Measurements from ENCODE around the gene IFFO2.
A peak's percentile ranks its signal among the peaks of the same experiment; 100 is the strongest.

IFFO2 gene

DNA sequence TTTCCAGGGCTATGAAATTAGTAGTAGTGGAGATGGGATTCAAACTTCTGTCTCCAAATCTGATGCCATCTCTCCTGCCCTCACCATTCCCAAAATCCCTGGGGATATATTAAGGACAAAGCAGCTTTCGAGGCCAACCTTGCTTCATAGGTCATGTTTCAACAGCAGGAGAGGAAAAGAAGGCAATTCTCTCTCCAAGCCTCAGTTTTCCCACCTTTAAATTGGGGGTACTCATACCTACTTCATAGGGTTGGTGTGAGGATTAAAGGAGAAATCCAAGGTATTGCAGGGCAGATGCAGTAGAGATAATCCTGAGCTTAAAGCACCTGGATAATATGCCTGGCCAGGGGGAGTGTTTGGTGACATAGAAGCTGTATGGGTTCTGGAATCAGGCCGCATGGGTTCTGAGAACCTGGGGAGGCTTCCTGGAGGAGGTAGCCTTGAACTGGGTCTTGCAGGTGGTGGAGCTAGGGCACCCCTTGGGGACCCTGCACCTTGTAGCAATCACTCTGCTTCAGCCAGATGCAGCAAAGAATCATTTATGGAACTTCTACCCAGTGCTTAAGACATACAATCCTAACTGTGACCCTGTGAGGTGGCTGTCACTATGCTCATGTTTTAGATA is 10.7 kb upstream of the IFFO2 start:
- WGBS (ENCODE audit: extremely low coverage, insufficient coverage, insufficient read length), result no CpG with 5 or more reads among the region's 2 CpGs
- Histone ChIP-seq H3K79me1 (ENCODE audit: low read length) (no peaks in the 10 kb centered on the region), H3K14ac (ENCODE audit: low read length) (no peak overlapping the region), H2BK12ac (ENCODE audit: low read length) (no peak overlapping the region), H3K23ac (ENCODE audit: low read length) (no peak overlapping the region), H4K8ac (ENCODE audit: low read depth, low read length) (no peak overlapping the region), H3K4ac (ENCODE audit: low read depth, low read length) (no peak overlapping the region), H2AK5ac (ENCODE audit: low read length) (no peak overlapping the region), H2AFZ (ENCODE audit: insufficient read depth, low read length, poor library complexity) (no peak overlapping the region), H4K91ac (ENCODE audit: low read depth, low read length) (no peak overlapping the region), H3K18ac (ENCODE audit: low read length) (no peak overlapping the region), H2BK120ac (ENCODE audit: insufficient read depth, low read length, poor library complexity) (no peak overlapping the region), H3K27ac (ENCODE audit: low read depth, low read length) (no peak overlapping the region), H3K9me3 (ENCODE audit: insufficient read depth, low read depth, low read length) (no peaks in the 10 kb centered on the region), H2BK5ac (ENCODE audit: low read depth, low read length, poor library complexity) (no peak overlapping the region), H3K4me3 (ENCODE audit: low read depth, low read length) (no peak overlapping the region), H3K4me2 (ENCODE audit: low read length) (no peak overlapping the region), H3K9ac (ENCODE audit: low read length) (no peak overlapping the region), H4K12ac (ENCODE audit: low read depth, low read length) (no peak overlapping the region), H3K79me2 (ENCODE audit: control insufficient read depth, insufficient read depth, low read length, poor library complexity) (no peaks in the 10 kb centered on the region), H3K27me3 (ENCODE audit: insufficient read depth, low read length) (no peaks in the 10 kb centered on the region), H3K4me1 (ENCODE audit: control insufficient read depth in 1 of 2, insufficient read depth in 2 of 2, low read length in 2 of 2) (peaks cover 10 to 13% of the 10 kb centered on the region in 2 experiments), H3K36me3 (ENCODE audit: control insufficient read depth in 1 of 2, insufficient read depth in 2 of 2, low read length in 2 of 2) (no peaks in the 10 kb centered on the region)
- no peak for DNase-seq

DNA sequence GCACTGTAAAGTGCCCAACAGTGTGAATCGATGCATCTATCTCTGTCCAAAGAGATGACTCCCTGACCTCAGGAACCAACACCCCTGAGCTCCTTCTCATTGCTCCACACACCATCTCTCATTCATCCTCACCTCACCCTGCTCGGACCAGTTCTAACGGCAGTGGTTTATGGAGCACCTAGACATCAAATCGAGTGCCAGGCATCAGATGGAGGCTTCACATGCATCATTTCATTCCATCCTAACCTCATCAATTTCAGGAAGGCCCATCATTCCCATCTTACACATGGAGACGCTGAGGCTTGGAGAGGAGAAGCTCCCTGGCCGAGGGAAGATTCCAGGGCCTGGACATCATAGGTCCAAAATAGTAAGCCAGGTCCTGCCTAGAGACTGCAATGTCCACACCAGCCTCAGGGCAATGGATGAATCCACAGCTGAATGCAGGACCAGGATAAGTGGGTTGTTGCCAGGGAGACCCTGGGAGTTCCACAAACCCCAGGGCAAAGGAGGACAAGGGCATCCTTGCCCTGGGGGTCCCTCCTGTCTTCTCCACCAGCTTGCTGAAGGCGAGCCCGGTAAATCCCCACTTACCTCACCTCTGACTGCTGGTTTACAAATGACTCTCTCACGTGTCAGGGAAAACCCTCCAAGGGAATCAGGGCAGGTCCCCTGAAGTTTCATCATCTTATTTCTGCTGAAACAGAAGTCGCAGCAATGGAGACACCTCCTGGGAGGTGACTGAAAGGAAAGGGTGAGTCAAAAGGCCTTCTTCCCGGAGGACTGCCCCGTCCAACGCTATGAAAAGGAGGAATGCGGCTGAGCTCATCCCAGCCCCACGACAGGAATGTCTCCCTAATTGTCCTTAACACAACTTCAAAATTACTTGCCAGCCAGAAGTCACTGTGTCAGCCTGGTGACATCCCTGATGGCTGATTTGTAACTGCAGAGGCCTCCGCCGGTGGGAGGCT is 9.0 kb upstream of the IFFO2 start:
- H3K9ac ChIP-seq (ENCODE audit: low read length), result no peak overlapping the region
- no peak overlapping the region for H2BK5ac ChIP-seq (ENCODE audit: low read depth, low read length, poor library complexity)
- no peak overlapping the region for H4K8ac ChIP-seq (ENCODE audit: low read depth, low read length)
- no peak overlapping the region for H3K4me3 ChIP-seq (ENCODE audit: low read depth, low read length)
- no peak overlapping the region for H3K18ac ChIP-seq (ENCODE audit: low read length)
- H3K4me1 ChIP-seq (ENCODE audit: control insufficient read depth in 1 of 2, insufficient read depth in 2 of 2, low read length in 2 of 2), result peaks cover 10 to 13% of the 10 kb centered on the region in 2 experiments
- no peak overlapping the region for H2BK12ac ChIP-seq (ENCODE audit: low read length)
- no peak overlapping the region for H3K4ac ChIP-seq (ENCODE audit: low read depth, low read length)
- H3K79me2 ChIP-seq (ENCODE audit: control insufficient read depth, insufficient read depth, low read length, poor library complexity), result no peaks in the 10 kb centered on the region
- no peak overlapping the region for H3K14ac ChIP-seq (ENCODE audit: low read length)
- no peaks in the 10 kb centered on the region for H3K36me3 ChIP-seq (ENCODE audit: control insufficient read depth in 1 of 2, insufficient read depth in 2 of 2, low read length in 2 of 2)
- no peak overlapping the region for H2BK120ac ChIP-seq (ENCODE audit: insufficient read depth, low read length, poor library complexity)
- H3K27me3 ChIP-seq (ENCODE audit: insufficient read depth, low read length), result no peaks in the 10 kb centered on the region
- H3K27ac ChIP-seq (ENCODE audit: low read depth, low read length), result no peak overlapping the region
- H4K12ac ChIP-seq (ENCODE audit: low read depth, low read length), result no peak overlapping the region
- H4K91ac ChIP-seq (ENCODE audit: low read depth, low read length), result no peak overlapping the region
- peak; percentile 92 to 98 for DNase-seq
- no peaks in the 10 kb centered on the region for H3K79me1 ChIP-seq (ENCODE audit: low read length)
- WGBS (ENCODE audit: extremely low coverage, insufficient coverage, insufficient read length), result no CpG with 5 or more reads among the region's 17 CpGs
- H2AK5ac ChIP-seq (ENCODE audit: low read length), result no peak overlapping the region
- H3K23ac ChIP-seq (ENCODE audit: low read length), result no peak overlapping the region
- H3K9me3 ChIP-seq (ENCODE audit: insufficient read depth, low read depth, low read length), result no peaks in the 10 kb centered on the region
- H2AFZ ChIP-seq (ENCODE audit: insufficient read depth, low read length, poor library complexity), result no peak overlapping the region
- no peak overlapping the region for H3K4me2 ChIP-seq (ENCODE audit: low read length)

DNA sequence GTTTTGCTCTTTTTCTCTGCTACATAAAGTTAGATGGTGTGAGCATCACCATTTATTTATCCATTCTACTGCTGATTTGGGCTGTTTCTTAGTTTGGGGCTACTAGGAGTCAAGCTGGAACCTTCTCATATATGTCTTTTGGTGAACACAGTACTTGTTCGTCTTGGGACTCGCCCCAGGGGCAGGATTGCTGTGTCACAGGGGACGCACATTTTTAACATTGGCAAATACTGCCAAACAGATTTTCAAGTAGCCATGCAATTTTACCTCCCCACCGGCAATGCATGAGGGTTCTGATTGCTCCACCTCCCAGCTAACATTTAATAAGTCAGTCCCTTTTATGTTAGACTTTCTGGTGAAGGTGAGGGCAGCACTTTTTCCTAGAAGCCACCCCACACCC is 7.5 kb upstream of the IFFO2 start:
- H4K8ac ChIP-seq (ENCODE audit: low read depth, low read length), result no peak overlapping the region
- no peak overlapping the region for H2BK120ac ChIP-seq (ENCODE audit: insufficient read depth, low read length, poor library complexity)
- H3K79me1 ChIP-seq (ENCODE audit: low read length), result no peaks in the 10 kb centered on the region
- DNase-seq, result no peak
- no peak overlapping the region for H3K4ac ChIP-seq (ENCODE audit: low read depth, low read length)
- WGBS (ENCODE audit: extremely low coverage, insufficient coverage, insufficient read length), result no CpG with 5 or more reads among the region's 4 CpGs
- H3K79me2 ChIP-seq (ENCODE audit: control insufficient read depth, insufficient read depth, low read length, poor library complexity), result no peaks in the 10 kb centered on the region
- no peak overlapping the region for H3K23ac ChIP-seq (ENCODE audit: low read length)
- no peaks in the 10 kb centered on the region for H3K9me3 ChIP-seq (ENCODE audit: insufficient read depth, low read depth, low read length)
- H2AFZ ChIP-seq (ENCODE audit: insufficient read depth, low read length, poor library complexity), result no peak overlapping the region
- H2AK5ac ChIP-seq (ENCODE audit: low read length), result no peak overlapping the region
- no peak overlapping the region for H2BK12ac ChIP-seq (ENCODE audit: low read length)
- no peak overlapping the region for H3K14ac ChIP-seq (ENCODE audit: low read length)
- no peak overlapping the region for H2BK5ac ChIP-seq (ENCODE audit: low read depth, low read length, poor library complexity)
- no peak overlapping the region for H4K91ac ChIP-seq (ENCODE audit: low read depth, low read length)
- H3K27ac ChIP-seq (ENCODE audit: low read depth, low read length), result no peak overlapping the region
- no peak overlapping the region for H3K4me2 ChIP-seq (ENCODE audit: low read length)
- no peaks in the 10 kb centered on the region for H3K36me3 ChIP-seq (ENCODE audit: control insufficient read depth in 1 of 2, insufficient read depth in 2 of 2, low read length in 2 of 2)
- no peaks in the 10 kb centered on the region for H3K27me3 ChIP-seq (ENCODE audit: insufficient read depth, low read length)
- H3K4me3 ChIP-seq (ENCODE audit: low read depth, low read length), result no peak overlapping the region
- no peak overlapping the region for H3K9ac ChIP-seq (ENCODE audit: low read length)
- peaks cover 10 to 13% of the 10 kb centered on the region in 2 experiments for H3K4me1 ChIP-seq (ENCODE audit: control insufficient read depth in 1 of 2, insufficient read depth in 2 of 2, low read length in 2 of 2)
- no peak overlapping the region for H4K12ac ChIP-seq (ENCODE audit: low read depth, low read length)
- no peak overlapping the region for H3K18ac ChIP-seq (ENCODE audit: low read length)

DNA sequence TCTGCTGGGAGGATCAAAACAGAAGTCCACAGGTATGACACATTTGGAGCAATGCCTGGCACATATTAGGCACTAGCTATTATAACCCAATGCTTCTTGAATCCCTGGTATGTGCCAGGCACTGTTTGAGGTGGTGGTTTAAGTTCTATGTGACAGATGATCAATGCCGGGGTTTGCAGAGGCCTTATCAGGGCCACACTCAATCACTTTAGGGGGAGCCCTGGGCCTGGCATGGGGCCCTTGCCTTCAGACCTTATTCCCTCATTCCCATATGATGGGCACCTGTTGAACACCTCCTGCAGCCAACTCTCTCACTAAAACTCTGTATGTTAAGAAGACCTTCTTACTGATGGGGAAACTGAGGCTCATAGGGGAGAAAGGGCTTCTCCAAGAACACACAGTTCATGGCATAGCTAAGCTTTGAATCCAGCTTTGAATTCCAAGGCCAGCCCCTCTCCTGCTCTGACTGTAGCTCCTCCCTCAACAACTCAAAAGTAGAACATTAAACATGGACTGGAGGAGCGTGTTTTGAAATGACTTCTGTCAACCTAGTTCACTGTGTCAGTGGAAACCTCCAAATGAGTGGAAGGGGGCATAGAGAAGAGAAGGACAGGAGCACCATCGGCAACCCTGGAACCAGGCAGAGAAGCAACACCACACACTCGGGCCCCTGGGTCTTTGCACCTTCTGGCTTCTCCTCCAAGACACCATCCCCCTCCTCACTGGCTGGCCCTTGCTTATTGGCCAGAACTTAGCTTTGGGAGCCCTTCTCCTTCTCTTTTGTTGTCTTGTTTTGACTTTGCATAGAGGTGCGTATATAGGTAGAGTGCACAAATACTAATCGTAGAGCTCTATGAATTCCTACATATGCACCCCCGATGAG is 6.6 kb upstream of the IFFO2 start:
- no CpG with 5 or more reads among the region's 7 CpGs for WGBS (ENCODE audit: extremely low coverage, insufficient coverage, insufficient read length)

More for the DNA sequence above, 6.6 kb upstream of the IFFO2 start:
- Histone ChIP-seq H3K79me2 (ENCODE audit: control insufficient read depth, insufficient read depth, low read length, poor library complexity) (no peaks in the 10 kb centered on the region), H2BK120ac (ENCODE audit: insufficient read depth, low read length, poor library complexity) (no peak overlapping the region), H3K9me3 (ENCODE audit: insufficient read depth, low read depth, low read length) (no peaks in the 10 kb centered on the region), H4K91ac (ENCODE audit: low read depth, low read length) (no peak overlapping the region), H3K27ac (ENCODE audit: low read depth, low read length) (no peak overlapping the region), H3K27me3 (ENCODE audit: insufficient read depth, low read length) (peaks cover under 1% of the 10 kb centered on the region), H2BK5ac (ENCODE audit: low read depth, low read length, poor library complexity) (no peak overlapping the region), H3K4me1 (ENCODE audit: control insufficient read depth in 1 of 2, insufficient read depth in 2 of 2, low read length in 2 of 2) (peaks cover 10 to 13% of the 10 kb centered on the region in 2 experiments), H4K8ac (ENCODE audit: low read depth, low read length) (no peak overlapping the region), H3K36me3 (ENCODE audit: control insufficient read depth in 1 of 2, insufficient read depth in 2 of 2, low read length in 2 of 2) (no peaks in the 10 kb centered on the region), H3K18ac (ENCODE audit: low read length) (no peak overlapping the region), H3K9ac (ENCODE audit: low read length) (no peak overlapping the region), H4K12ac (ENCODE audit: low read depth, low read length) (no peak overlapping the region), H2AFZ (ENCODE audit: insufficient read depth, low read length, poor library complexity) (no peak overlapping the region), H2AK5ac (ENCODE audit: low read length) (no peak overlapping the region), H3K4ac (ENCODE audit: low read depth, low read length) (no peak overlapping the region), H3K4me2 (ENCODE audit: low read length) (no peak overlapping the region), H3K14ac (ENCODE audit: low read length) (no peak overlapping the region), H3K23ac (ENCODE audit: low read length) (no peak overlapping the region), H2BK12ac (ENCODE audit: low read length) (no peak overlapping the region), H3K79me1 (ENCODE audit: low read length) (no peaks in the 10 kb centered on the region), H3K4me3 (ENCODE audit: low read depth, low read length) (no peak overlapping the region)
- no peak for DNase-seq

Data from trophoblast cell (in vitro differentiated cells and primary cell).